B cell (primary cell): ENCODE data around the gene ZDHHC18. TPM values are rescaled to one million over a fixed set of nuclear protein-coding genes. Genes with fewer than 3 reads are reported as not detected.
A peak's percentile ranks its signal among the peaks of the same experiment; 100 is the strongest.

Experiments
- ATAC-seq: fragments of 200-7000 bp; cut with Tn5 transposase; one replicate; pipeline ENCODE4 v1.10.0; 2021; ENCODE audit warnings: low read depth, mild to moderate bottlenecking, moderate number of reproducible peaks, moderate library complexity
- CTCF ChIA-PET: fragments of 350-600 bp; sonication (Branson Sonifier 250); formaldehyde crosslinking; loops from one replicate; lab custom pipeline; 2021; ENCODE audit warnings: antibody characterized with exemption, inconsistent platforms; lab: Charles Lee
- POLR2A ChIA-PET: fragments of 350-600 bp; sonication (Branson Sonifier 250); formaldehyde crosslinking; loops from one replicate; lab custom pipeline; 2021; ENCODE audit warnings: antibody characterized with exemption; lab: Charles Lee
- DNase-seq: peaks from one replicate; pipeline ENCODE4 v3.0.0; 2013
- H2AFZ ChIP-seq: 2 replicates; pipeline ENCODE4 v1.6.1; 2012; ENCODE audit warnings: mild to moderate bottlenecking, low read depth, low read length; ENCODE audit not compliant: insufficient read depth, poor library complexity, severe bottlenecking
- H3K27ac ChIP-seq, 2 donors: 1 replicate in 1 of 2; 2 replicates in 1 of 2; pipeline ENCODE4 v1.5.1; 2012 to 2013; ENCODE audit warnings: low read length in 2 of 2, mild to moderate bottlenecking in 2 of 2, moderate library complexity in 1 of 2
- H3K27me3 ChIP-seq, 4 experiments: fragments of 200-600 bp in 1 of 4; sonication (generic) in 1 of 4; replicated peaks in 1 of 4; 1 replicate in 2 of 4; 2 replicates in 2 of 4; pipeline versions ENCODE4 v1.6.1 to v1.7.0; 2013 to 2016; ENCODE audit warnings: low read length in 3 of 4, mild to moderate bottlenecking in 2 of 4, mixed read lengths in 1 of 4, moderate library complexity in 1 of 4; ENCODE audit not compliant: insufficient read depth in 4 of 4, control insufficient read depth in 3 of 4; ENCODE audit errors: control extremely low read depth in 1 of 4
- H3K36me3 ChIP-seq, 2 experiments: replicated peaks in 1 of 2; 1 replicate in 1 of 2; 2 replicates in 1 of 2; pipeline versions ENCODE4 v1.6.1 to v1.7.1; 2013; ENCODE audit warnings: low read length in 1 of 2; ENCODE audit not compliant: insufficient read depth in 2 of 2, control insufficient read depth in 1 of 2; ENCODE audit errors: control extremely low read depth in 1 of 2, extremely low read depth in 1 of 2
- H3K4me1 ChIP-seq, 2 donors: fragments of 200-600 bp in 1 of 2; sonication (generic) in 1 of 2; 1 replicate in 1 of 2; 2 replicates in 1 of 2; pipeline versions ENCODE4 v1.5.1 to v1.6.1; 2013 to 2017; ENCODE audit warnings: low read length in 2 of 2; ENCODE audit not compliant: control insufficient read depth in 2 of 2, insufficient read depth in 2 of 2
- H3K4me2 ChIP-seq: replicated peaks from 2 replicates; pipeline ENCODE3; 2012; ENCODE audit warnings: mild to moderate bottlenecking, low read depth, low read length; ENCODE audit not compliant: poor library complexity, severe bottlenecking
- H3K4me3 ChIP-seq, 5 experiments: fragments of 200-600 bp in 1 of 5; sonication (generic) in 1 of 5; 1 replicate in 3 of 5; 2 replicates in 2 of 5; pipeline versions ENCODE4 v1.5.1 to v1.7.0; 2011 to 2016; ENCODE audit warnings: low read length in 4 of 5, mild to moderate bottlenecking in 4 of 5, low read depth in 2 of 5, control low read depth in 1 of 5, moderate library complexity in 1 of 5; ENCODE audit not compliant: insufficient read depth in 1 of 5; ENCODE audit errors: control extremely low read depth in 1 of 5, extremely low read depth in 1 of 5
- H3K79me2 ChIP-seq: fragments of 200-600 bp; sonication (generic); one replicate; pipeline ENCODE4 v1.6.0; 2016; ENCODE audit warnings: low read length; ENCODE audit not compliant: control insufficient read depth, insufficient read depth
- H3K9ac ChIP-seq: fragments of 200-600 bp; sonication (generic); 2 replicates; pipeline ENCODE4 v1.6.1; 2017; ENCODE audit warnings: mild to moderate bottlenecking, low read length, moderate library complexity
- H3K9me3 ChIP-seq, 3 donors: one replicate each; pipeline versions ENCODE4 v1.6.1 to v1.7.1; 2013; ENCODE audit warnings: low read length in 2 of 3; ENCODE audit not compliant: control insufficient read depth in 2 of 3, insufficient read depth in 1 of 3; ENCODE audit errors: control extremely low read depth in 1 of 3
- H4K20me1 ChIP-seq: 2 replicates; pipeline ENCODE4 v1.6.0; 2012; ENCODE audit warnings: mild to moderate bottlenecking, low read length; ENCODE audit not compliant: insufficient read depth, control insufficient read depth, poor library complexity, severe bottlenecking
- H3K27ac Mint-ChIP-seq: one replicate; pipeline ENCODE4 v1.8.0; 2021; ENCODE audit warnings: mixed read lengths
- H3K27me3 Mint-ChIP-seq: one replicate; pipeline ENCODE4 v1.8.0; 2021; ENCODE audit warnings: mixed read lengths
- H3K4me1 Mint-ChIP-seq: one replicate; pipeline ENCODE4 v1.8.0; 2021; ENCODE audit warnings: mixed read lengths
- H3K4me3 Mint-ChIP-seq: one replicate; pipeline ENCODE4 v1.8.0; 2021; ENCODE audit warnings: mixed read lengths
- H3K9me3 Mint-ChIP-seq: one replicate; pipeline ENCODE4 v1.8.0; 2022; ENCODE audit warnings: mixed read lengths; ENCODE audit not compliant: insufficient read depth
- CTCF ChIP-seq: fragments of 200-600 bp; IDR thresholded peaks from one replicate; pipeline ENCODE4 v1.8.0; 2022; ENCODE audit warnings: antibody characterized with exemption, mild to moderate bottlenecking
- EZH2 ChIP-seq: IDR thresholded peaks from 2 replicates; pipeline ENCODE4 v1.6.1; 2012; ENCODE audit warnings: borderline replicate concordance, low read depth, mild to moderate bottlenecking, moderate library complexity, low read length; ENCODE audit not compliant: insufficient read depth, poor library complexity, severe bottlenecking
- WGBS: methylation state at CpG from one replicate; pipeline ENCODE4 v1.1.5; 2013; ENCODE audit warnings: missing lambda C conversion rate; ENCODE audit not compliant: insufficient coverage; 5-methylcytosine and 5-hydroxymethylcytosine counted together
- intact Hi-C: fragments of 100-400 bp; cut with micrococcal nuclease; formaldehyde crosslinking; loops from one replicate; pipeline ENCODE4 v1.10.0; 2022
- polyA plus RNA-seq: library from polyadenylated mRNA; depleted of rRNA; stranded (reverse); fragments of >200 nt; gene quantifications from 2 replicates; pipeline ENCODE4 v1.2.3, GENCODE V29; 2012
- total RNA-seq, 2 donors: library from RNA; stranded (reverse); fragments of 120-200 nt in 1 of 2; gene quantifications; 1 replicate in 1 of 2; 2 replicates in 1 of 2; pipeline versions ENCODE4 v1.2.3 to v1.2.4, GENCODE V29; 2013 to 2022

ZDHHC18 gene
- total and polyA plus RNA-seq, 2 donors (not counting 1 experiment from before 2014, with no cell fraction given): 25.8 to 30.8 TPM

DNA sequence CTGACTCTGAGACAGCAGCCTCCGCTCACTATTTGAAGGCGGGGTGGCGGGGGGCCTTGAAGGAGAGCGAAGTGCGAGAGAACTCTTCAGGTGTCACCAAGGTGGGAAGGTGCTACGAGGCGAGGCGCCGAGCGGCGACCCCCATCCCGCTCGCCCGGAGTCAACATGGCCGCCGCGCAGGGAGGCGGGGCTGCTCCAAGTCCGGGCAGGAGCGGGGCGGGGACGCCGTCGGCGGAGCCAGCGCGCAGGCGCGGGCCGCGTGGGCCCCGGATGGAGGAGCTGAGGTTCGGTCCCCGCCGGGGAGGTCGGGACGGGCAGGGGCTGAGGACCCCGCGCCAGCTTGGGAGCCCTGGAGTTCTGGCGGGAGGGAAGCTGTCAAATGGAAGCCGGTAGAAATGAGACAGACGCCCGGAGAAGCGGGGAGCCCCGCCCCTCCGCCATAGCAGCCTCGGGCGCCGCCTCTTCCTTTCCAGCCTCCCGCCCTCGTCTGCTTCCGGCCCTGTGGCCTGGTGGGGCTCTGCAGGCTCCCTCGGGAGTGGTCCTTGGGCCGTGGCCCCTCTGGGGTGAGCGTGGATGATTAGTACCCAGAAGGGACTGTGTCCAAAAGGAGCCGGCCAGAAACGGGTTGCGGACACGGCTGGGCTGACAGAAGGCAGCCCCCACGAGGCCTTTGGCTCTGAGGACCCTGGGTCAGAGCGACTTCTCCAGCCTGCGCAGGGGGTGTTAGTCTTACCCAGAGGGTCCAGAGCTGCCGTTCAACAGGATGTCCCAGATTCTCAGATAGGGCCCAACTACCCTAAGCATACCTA lies 38.6 kb upstream of the ZDHHC18 start, which contains the start of gene PIGV:
TSS of gene PIGV (plus strand) at position 245 of the 809 bp plus-strand sequence. CDS start 2,866 bp downstream, outside the sequence.
- no peaks in the 10 kb centered on the region for H3K27me3 Mint-ChIP-seq
- TF ChIP-seq CTCF (no peak), EZH2 (no peak)
- peak within 1 kb of the TSS; percentile 95 for H3K4me2 ChIP-seq
- ChIA-PET POLR2A (interaction anchor here (0.5 to 5.8 kb wide), 21 partner anchors 9 to 472 kb away, joined by 3 to 50 read pairs (median 5); partner anchors contain the start of gene ARID1A), CTCF (interaction anchor here (0.7 to 10.1 kb wide), 42 partner anchors 10 to 768 kb away, joined by 3 to 479 read pairs (median 6); partner anchors contain the start of genes ARID1A and RPS6KA1)
- under 1% methylated on average over 61 of the region's 63 CpGs for WGBS
- peak; percentile 95 for DNase-seq
- H2AFZ ChIP-seq: peak within 1 kb of the TSS; percentile 94
- peaks cover 27% of the 10 kb centered on the region for H3K79me2 ChIP-seq
- intact Hi-C loops: loop anchor here (1.0 to 5.0 kb wide), 5 partner anchors 44 to 676 kb away; partner anchors contain the start of gene PDIK1L
- H3K36me3 ChIP-seq: peaks cover 0 to 9% of the 10 kb centered on the region in 2 experiments
- H3K4me1 Mint-ChIP-seq: peaks cover 48% of the 10 kb centered on the region
- no peaks in the 10 kb centered on the region for H4K20me1 ChIP-seq
- peak within 1 kb of the TSS; percentile 91 for H3K4me3 Mint-ChIP-seq
- H3K27me3 ChIP-seq: no peaks in the 10 kb centered on the region
- H3K9ac ChIP-seq: peak within 1 kb of the TSS; percentile 85
- H3K9me3 Mint-ChIP-seq: no peaks in the 10 kb centered on the region
- peak within 1 kb of the TSS; percentile 82 to 86 for H3K27ac ChIP-seq
- H3K27ac Mint-ChIP-seq: peak within 1 kb of the TSS; percentile 99
- peak within 1 kb of the TSS; percentile 75 to 94 (median 91) for H3K4me3 ChIP-seq
- peak; percentile 77 for ATAC-seq
- peaks cover 30 to 44% of the 10 kb centered on the region in 2 donors for H3K4me1 ChIP-seq
- H3K9me3 ChIP-seq: no peaks in the 10 kb centered on the region
